ENCODE data around the gene SPRED3. TPM values are rescaled to one million over a fixed set of nuclear protein-coding genes. Genes with fewer than 3 reads are reported as not detected.

SPRED3 gene
- total and polyA plus RNA-seq, 2 of the 8 experiments (the other 6 are each of a cell fraction or from before 2014, with no cell fraction given), result 8.1 to 10.3 TPM

DNA sequence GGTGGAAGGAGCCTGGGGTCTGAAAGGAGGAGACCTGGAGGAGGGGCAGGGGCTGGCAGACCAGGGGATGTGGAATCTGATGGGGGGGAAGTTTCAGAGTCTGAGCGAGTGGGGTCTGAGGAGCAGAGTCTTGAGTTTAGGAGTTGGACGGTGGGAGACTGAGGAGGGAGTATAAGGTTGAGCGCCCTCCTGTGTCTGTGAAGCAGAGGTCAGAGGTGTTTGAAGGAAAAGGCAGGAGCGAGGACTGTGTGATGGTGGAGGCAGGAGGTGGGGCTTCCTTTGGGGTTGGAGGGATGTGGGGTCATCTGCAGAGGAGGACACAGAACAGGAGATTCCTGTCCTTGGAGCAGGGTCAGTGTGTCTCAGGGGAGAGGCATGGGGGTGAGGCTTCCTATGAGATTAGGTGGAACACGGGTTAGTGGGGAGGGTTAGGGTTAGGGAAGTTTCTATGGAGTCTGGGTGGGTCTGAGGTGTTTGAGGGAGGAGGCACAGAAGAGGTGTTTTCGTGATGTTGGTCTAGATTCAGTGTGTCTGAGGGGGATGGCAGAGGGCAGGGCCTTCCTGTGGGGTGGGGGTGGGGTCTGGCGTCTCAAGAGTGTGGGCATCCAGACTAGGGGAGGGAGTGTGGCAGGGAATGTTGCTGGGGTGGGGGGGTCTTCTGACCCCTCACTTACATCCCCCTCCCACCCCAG lies 53.3 kb downstream of the SPRED3 start (continued):
- TF ChIP-seq KDM4A (IDR thresholded peaks at IDR 0.05; ENCODE audit: low read depth, low read length, severe bottlenecking), result no peak
- TF ChIP-seq RBBP5 (IDR thresholded peaks at IDR 0.05; ENCODE audit: borderline replicate concordance, low read depth, low read length), result no peak
- TF ChIP-seq GABPA (IDR thresholded peaks at IDR 0.05; ENCODE audit: borderline replicate concordance, insufficient read depth, low read length), result no peak
